ENCODE results near the gene ROR2. TPM values are rescaled to one million over a fixed set of nuclear protein-coding genes. Genes with fewer than 3 reads are reported as not detected.

Gene ROR2
- polyA plus RNA-seq, 1 experiment = 9.7 TPM

DNA sequence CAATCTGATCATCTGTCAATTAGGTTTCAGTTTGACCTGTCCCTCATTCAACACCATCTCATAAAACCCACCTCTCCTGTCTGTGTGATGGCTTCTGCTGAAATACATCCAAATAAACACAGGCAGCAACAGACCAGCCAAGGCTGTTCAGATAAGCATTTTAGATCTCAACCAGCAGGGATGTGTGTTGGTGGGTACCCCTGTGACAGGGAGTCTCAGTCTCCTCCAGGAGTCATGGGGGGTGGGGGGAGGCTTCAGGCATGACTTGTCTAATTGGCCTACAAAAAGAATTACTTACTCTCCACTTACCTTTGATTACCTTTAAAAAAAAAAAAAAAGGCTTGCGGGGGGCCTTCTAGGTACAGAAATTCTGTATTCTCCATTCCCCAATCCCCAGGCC is 65.9 kb downstream of the ROR2 start:
- no peak overlapping the region for H3K27ac ChIP-seq (ENCODE audit: low read depth, low read length)
- ChIA-PET CTCF (interaction anchor here (1.2 kb wide), 1 partner anchor 125 kb away, joined by 3 read pairs; no protein-coding TSS in a partner anchor), POLR2A (interaction anchor here (0.6 kb wide), 1 partner anchor 12 kb away, joined by 3 read pairs; no protein-coding TSS in a partner anchor)
- H3K9me3 ChIP-seq (ENCODE audit: control insufficient read depth, insufficient read depth, low read length) = peaks cover 4% of the 10 kb centered on the region; the same call in 1 of the 2 replicates
- H3K4me3 ChIP-seq (ENCODE audit: low read depth, low read length) = no peak overlapping the region
- H3K27me3 ChIP-seq (ENCODE audit: control insufficient read depth, insufficient read depth, low read length) = no peaks in the 10 kb centered on the region
- DNase-seq (ENCODE audit: low read depth, low spot score) = no peak
- TF ChIP-seq, protein P1, sequence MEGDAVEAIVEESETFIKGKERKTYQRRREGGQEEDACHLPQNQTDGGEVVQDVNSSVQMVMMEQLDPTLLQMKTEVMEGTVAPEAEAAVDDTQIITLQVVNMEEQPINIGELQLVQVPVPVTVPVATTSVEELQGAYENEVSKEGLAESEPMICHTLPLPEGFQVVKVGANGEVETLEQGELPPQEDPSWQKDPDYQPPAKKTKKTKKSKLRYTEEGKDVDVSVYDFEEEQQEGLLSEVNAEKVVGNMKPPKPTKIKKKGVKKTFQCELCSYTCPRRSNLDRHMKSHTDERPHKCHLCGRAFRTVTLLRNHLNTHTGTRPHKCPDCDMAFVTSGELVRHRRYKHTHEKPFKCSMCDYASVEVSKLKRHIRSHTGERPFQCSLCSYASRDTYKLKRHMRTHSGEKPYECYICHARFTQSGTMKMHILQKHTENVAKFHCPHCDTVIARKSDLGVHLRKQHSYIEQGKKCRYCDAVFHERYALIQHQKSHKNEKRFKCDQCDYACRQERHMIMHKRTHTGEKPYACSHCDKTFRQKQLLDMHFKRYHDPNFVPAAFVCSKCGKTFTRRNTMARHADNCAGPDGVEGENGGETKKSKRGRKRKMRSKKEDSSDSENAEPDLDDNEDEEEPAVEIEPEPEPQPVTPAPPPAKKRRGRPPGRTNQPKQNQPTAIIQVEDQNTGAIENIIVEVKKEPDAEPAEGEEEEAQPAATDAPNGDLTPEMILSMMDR (IDR thresholded peaks at IDR 0.05; ENCODE audit: low read depth, low read length) = no peak

DNA sequence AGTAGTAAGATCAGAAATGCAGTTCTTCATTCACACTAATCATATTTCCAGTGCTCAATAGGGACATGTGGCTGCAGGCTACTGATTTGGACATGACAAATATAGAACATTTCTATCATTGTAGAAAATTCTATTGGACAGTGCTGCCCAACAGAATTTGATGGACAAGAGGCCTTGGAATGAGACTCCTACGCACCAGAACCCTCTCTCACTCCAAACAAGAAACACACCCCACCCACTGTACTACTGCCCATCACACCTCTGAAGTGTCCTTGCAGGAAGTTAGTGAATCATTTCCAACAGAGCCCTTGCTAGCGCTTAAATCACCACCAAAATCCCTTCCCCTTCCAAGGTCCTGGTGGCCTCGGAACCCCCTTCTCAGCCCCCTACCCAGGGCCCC is 66.5 kb downstream of the ROR2 start:
- ChIA-PET POLR2A (no interaction called here), CTCF (no interaction called here)
- TF ChIP-seq, protein P1 (IDR thresholded peaks at IDR 0.05; ENCODE audit: low read depth, low read length) = no peak
- no peak overlapping the region for H3K4me3 ChIP-seq (ENCODE audit: low read depth, low read length)
- no peaks in the 10 kb centered on the region for H3K27me3 ChIP-seq (ENCODE audit: control insufficient read depth, insufficient read depth, low read length)
- DNase-seq (ENCODE audit: low read depth, low spot score) = no peak
- no peak overlapping the region for H3K27ac ChIP-seq (ENCODE audit: low read depth, low read length)
- peaks cover 4% of the 10 kb centered on the region; the same call in 1 of the 2 replicates for H3K9me3 ChIP-seq (ENCODE audit: control insufficient read depth, insufficient read depth, low read length)

DNA sequence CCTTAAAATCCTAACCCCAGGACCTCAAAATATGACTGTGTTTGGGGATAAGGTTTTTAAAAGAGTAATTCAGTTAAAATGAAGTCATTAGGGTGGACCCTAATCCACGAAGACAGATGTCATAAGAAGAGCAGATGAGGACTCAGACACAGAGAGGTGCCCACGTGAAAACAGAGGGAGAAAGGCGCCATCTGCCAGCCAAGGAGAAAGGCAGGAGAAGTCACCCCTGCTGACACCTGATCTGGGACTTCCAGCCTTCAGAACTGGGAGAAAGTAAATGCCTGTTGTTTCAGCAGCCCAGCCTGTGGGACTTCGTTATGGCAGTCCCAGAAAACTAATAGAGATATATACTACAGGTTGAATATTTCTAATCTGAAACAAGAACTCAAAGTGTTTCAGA is 67.4 kb downstream of the ROR2 start:
- no peak for DNase-seq (ENCODE audit: low read depth, low spot score)
- TF ChIP-seq, protein P1 (IDR thresholded peaks at IDR 0.05; ENCODE audit: low read depth, low read length) = no peak

DNA sequence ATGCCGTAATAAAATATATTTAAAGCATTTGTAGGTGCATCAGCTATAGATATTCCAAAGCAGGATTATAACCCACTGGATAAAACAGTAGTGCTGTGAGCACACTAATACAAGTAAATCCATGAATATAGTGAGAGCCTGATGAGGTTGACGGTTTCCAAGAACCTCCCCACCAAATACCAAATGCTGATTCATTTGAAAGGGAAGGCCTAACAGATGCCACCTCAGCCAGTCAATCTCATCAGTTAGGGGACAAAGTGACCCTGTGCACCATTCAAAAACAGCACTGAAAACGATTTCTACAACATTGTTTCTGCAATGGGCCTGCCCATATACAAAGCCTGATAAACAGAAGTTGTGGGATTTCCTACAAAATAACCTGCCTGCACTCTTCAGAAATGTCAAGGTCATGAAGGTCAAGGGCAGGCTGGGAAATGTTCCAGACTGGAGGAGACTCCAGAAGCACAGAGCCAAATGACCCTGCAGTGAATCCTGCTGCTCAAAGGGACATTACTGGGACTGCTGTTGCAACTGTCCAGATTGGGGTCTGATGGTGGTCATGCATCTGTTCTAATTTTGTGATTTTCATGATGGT is 69.6 kb downstream of the ROR2 start:
- Histone ChIP-seq H3K27me3 (ENCODE audit: control insufficient read depth, insufficient read depth, low read length) (peaks cover 3% of the 10 kb centered on the region), H3K9me3 (ENCODE audit: control insufficient read depth, insufficient read depth, low read length) (no peaks in the 10 kb centered on the region), H3K4me3 (ENCODE audit: low read depth, low read length) (no peak overlapping the region), H3K27ac (ENCODE audit: low read depth, low read length) (no peak overlapping the region)
- POLR2A ChIA-PET = no interaction called here
- no peak for DNase-seq (ENCODE audit: low read depth, low spot score)
- TF ChIP-seq, protein P1 (IDR thresholded peaks at IDR 0.05; ENCODE audit: low read depth, low read length) = no peak
- CTCF ChIA-PET = interaction anchor here (1.4 kb wide), 1 partner anchor 75 kb away, joined by 5 read pairs; no protein-coding TSS in a partner anchor

More for the DNA sequence above, 67.4 kb downstream of the ROR2 start:
- Histone ChIP-seq H3K4me3 (ENCODE audit: low read depth, low read length) (no peak overlapping the region), H3K27me3 (ENCODE audit: control insufficient read depth, insufficient read depth, low read length) (no peaks in the 10 kb centered on the region), H3K9me3 (ENCODE audit: control insufficient read depth, insufficient read depth, low read length) (peaks cover 4% of the 10 kb centered on the region; the same call in 1 of the 2 replicates), H3K27ac (ENCODE audit: low read depth, low read length) (no peak overlapping the region)
- ChIA-PET CTCF (no interaction called here), POLR2A (no interaction called here)

DNA sequence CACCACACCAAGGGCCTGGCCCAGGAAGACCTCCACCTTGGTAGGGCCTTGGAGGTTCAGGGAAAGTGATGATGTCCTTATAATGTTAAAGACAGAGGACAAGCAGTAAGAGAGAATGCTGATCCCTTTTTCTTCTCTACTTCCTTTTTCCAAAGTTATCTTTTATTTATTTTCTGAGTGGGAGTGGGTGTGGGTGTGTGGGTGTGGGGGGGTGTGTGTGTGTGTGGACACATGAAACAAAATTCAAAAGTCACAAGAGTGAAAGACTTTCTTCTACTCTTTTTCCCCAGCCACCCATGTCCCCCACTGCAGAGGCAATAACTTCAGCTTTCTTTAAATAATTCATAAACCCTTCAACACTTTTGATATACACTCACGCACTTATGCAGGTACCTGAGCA is 70.8 kb downstream of the ROR2 start:
- peaks cover 3% of the 10 kb centered on the region for H3K27me3 ChIP-seq (ENCODE audit: control insufficient read depth, insufficient read depth, low read length)
- H3K9me3 ChIP-seq (ENCODE audit: control insufficient read depth, insufficient read depth, low read length) = no peaks in the 10 kb centered on the region
- POLR2A ChIA-PET = no interaction called here
- no peak overlapping the region for H3K27ac ChIP-seq (ENCODE audit: low read depth, low read length)
- CTCF ChIA-PET = interaction anchor here (1.4 kb wide), 1 partner anchor 76 kb away, joined by 5 read pairs; no protein-coding TSS in a partner anchor
- H3K4me3 ChIP-seq (ENCODE audit: low read depth, low read length) = no peak overlapping the region
- DNase-seq (ENCODE audit: low read depth, low spot score) = no peak
- TF ChIP-seq, protein P1 (IDR thresholded peaks at IDR 0.05; ENCODE audit: low read depth, low read length) = no peak

Measured in AG04450 (cell line).